CD4-positive, alpha-beta T cell treated with Interleukin-10 for 1 hour (primary cell): Measurements from ENCODE around the gene RTL1.
A peak's percentile ranks its signal among the peaks of the same experiment; 100 is the strongest.

Experiments
- DNase-seq: peaks from one replicate; pipeline ENCODE4 v3.0.0-alpha.2; 2020

The RTL1 gene

DNA sequence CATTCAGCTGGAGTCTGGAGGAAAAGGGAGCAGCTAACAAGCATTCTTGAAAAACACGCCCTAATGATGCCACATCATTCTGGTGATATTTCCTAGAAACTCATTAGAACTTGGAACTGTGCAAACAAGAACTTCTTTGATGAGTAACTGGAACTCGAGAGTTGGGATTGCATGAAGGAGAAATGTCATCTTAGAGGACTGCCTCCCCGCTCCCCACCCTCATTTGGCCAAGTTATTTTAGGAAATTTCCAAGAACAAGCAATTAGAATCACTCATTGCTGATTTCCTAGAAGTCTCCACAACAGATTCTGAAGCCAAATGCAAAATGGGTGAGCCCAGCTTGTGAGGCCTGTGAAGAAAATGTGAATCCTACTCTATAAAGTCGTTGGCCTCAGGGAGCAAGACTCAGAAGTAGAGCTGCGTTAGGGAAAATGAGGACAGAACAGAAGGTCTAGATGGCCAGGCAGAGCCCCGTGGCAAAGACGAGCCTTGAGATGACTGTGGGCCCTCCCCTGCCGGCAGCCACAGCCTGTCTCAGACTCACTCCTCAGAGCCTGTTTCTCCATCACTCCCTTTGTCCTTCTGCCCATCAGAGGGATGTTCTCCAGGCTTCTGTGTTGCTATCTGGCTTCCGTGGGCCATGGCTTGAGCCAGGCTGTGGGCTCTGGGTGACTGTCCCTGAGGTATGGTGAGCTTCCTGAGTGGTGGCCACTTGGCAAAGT lies 38.4 kb downstream of the RTL1 start:
- DNase-seq = no peak

DNA sequence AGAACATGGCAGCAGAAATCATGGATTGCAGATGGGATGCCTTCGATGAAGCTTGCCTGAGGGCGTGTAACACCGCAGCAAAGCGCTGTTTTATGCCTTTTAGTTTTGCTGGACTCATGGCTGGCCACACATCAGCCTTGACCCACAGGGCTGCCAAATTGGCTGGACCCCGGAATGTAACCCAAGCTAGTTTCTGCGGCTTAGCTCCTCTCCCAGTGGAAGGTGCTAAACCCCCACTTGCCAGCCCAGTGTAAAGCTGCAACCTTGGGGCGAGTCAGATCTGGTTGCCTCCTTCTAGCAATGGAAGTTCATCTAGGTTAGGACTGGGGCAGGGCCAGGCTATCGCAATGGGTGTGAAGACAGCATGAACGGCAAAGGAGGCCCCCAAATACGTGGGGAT lies 39.3 kb downstream of the RTL1 start:
- DNase-seq = no peak

DNA sequence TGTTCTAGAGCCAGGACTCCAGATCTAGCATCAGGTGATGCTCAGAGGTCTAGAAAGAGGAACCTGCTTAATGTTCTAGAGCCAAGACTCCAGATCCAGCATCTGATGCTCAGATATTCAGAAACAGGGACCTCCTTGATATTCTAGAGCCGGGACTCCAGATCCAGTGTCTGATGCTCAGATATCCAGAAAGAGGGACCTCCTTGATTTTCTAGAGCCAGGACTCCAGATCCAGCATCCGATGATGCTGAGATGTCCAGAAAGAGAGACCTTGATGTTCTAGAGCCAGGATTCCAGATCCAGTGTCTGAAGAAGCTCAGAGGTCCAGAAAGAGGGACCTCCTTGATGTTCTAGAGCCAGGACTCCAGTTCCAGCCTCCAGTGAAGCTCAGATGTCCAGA lies 40.7 kb downstream of the RTL1 start:
- no peak for DNase-seq

DNA sequence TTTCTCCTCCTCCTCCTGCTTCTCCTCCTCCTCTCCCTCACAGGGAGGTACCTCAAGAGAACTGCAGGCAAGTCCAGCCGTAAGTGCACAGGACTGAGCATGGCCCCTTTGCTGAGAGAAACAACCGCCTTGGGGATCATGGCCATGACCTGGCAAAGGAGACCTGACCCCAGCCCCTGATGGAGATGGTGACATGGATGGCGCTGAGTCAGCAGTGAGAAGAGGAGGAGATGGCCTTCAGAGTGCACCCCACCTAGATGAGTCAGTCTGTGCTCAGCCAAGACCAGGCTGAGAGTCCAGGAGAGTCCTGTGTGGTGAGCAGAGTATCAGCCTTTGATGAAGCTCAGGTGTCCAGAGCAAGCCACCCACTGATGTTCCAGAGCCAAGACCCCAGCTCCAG lies 41.2 kb downstream of the RTL1 start:
- no peak for DNase-seq

DNA sequence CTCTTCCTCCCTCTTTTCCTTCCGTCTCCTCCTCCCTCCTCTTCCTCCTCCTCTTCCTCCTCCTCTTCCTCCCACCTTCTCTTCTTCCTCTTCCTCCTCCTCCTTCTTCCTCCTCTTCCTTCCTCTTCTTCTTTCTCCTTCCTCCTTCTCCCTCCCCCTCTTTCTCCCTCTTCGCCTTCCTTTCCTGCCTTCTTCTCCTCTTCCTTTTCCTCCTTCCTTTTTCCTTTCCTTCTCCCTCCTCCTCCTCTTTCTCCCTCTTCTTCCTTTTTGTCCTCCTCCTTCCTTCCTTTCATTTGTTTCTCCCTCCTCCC lies 41.6 kb downstream of the RTL1 start:
- DNase-seq = no peak

DNA sequence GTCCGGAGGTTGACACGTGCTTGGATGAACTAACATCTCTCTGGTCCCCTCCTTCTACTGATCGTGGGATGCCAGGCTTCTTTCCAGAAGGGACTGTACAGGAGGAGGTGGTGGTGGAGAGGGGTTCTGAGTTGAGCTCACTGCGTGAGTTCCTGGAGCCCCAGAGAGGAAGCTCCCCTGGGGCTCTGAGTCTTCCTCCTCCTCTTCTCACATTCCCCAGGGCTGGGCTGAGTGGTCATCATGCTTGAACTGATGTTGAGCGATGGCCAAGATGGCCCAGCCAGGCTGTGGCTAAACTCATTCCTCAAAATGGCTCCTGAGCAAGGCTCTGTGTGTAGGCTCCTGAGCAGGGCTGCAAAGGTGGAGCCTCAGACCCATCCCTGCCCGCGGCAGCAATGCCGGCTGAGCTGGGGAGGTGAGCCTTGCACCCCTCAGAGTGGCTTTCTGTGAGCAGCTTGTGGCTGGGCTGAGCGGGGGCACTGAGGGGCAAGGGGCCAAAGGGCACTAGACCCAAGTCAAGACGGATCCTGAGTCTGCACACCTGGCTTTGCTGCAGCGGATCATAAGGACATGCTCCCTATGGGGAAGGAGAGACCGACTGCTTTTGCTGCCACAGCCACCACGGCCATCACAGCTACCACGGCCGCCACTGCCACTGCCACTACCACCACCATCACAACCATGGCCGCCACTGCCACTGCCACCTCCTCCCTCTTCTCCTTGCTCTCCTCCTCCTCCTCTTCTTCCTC lies 42.2 kb downstream of the RTL1 start:
- DNase-seq = no peak

DNA sequence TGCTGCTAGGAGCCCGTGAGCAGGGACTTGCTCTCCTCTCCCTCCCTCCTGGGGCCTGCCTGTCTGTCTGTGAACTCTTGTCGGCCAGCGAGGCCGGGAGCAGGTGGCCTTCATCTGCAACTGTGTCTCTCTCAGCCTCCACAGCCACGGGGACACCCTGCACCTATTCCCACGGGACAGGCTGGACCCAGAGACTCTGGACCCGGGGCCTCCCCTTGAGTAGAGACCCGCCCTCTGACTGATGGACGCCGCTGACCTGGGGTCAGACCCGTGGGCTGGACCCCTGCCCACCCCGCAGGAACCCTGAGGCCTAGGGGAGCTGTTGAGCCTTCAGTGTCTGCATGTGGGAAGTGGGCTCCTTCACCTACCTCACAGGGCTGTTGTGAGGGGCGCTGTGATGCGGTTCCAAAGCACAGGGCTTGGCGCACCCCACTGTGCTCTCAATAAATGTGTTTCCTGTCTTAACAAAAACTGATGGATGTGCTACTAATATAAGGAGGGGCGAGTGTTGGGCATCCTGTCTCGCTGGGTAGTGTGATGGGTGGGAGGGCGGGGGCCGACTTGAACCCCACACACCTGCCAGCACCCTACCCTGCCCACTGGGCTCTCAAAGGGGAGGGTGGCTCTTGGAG lies 42.9 kb downstream of the RTL1 start:
- DNase-seq = no peak

DNA sequence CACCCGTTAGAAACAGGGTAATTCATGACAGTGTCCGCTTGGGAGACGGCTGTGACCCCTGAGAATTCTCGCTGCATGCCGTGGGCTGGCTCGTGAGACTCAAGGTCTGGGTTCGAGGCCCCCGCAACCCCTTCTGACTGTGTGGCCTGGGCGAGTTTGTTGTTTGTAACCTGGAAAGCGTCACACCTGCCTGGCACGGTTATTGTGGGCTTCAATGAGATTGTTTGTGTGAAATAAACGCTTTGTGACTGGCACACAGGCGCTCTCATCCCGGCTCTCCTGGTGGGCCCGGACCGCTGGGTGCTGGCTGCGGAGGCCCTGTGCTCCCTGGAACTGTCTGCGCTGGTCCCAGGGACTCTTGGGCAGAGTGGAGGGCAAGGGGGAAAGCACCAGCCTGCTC lies 43.7 kb downstream of the RTL1 start:
- DNase-seq = no peak

DNA sequence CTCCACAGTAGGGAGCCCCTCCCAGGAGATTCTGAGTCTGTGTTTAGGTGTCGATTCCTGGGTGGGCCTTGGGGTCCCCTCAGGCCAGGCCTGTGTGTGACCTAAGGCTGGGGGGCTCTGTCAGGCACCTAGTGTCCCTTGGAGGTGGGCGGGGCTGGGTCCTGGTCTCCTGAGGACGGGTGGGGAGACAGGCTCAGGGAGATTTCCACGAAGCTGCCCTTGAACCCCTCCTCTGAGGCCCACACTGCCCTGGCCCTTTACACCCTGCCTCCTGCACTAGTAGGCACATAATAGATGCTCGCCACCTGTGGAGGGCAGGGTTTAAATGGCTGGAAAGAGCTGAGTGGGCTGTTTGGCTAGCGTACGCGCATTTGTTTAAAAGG lies 44.7 kb downstream of the RTL1 start:
- DNase-seq = no peak

DNA sequence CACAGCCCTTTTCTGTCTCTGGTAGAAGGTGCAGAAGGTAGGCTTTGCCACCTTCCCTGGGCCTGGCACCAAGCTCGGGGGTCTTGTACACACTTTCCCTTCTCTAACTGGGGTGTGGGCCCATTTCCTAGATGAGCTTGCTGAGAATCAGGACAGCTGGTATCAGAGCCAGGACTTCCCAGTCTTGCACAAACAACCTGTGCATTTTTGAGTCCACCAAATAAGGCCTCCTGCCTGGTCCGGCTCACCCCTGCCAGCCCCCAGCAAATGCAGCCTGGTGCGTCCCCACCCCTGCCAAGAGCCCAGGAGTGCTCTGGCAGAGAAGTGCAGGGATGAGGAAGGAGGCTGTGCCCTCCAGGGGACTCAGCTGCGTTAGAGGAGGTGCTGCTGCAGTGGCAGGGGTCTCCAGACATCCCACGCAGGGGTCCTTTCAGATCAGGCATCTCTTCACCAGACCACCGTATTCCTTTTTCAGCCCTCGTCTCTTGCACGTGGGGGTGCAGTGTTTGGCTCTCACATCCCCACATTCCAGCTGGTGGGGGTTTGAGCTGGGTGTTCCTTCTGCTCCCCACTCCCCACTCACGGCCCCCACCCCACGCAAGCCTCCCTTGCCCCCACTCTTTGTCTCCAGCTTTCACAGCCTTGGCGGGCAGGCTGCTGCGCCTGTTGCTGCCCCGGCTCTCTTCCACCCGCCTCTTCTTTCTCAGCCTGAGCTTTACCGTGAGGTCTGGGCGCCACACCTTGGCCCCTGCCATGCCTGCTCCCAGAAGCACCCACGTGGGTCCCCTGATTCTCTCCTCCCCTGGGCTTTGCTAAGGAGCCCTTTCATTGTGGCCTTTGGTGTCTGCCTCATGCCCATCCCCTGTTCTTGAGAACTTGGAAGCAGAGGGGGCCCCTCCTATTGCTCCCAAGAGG lies 45.3 kb downstream of the RTL1 start:
- no peak for DNase-seq

DNA sequence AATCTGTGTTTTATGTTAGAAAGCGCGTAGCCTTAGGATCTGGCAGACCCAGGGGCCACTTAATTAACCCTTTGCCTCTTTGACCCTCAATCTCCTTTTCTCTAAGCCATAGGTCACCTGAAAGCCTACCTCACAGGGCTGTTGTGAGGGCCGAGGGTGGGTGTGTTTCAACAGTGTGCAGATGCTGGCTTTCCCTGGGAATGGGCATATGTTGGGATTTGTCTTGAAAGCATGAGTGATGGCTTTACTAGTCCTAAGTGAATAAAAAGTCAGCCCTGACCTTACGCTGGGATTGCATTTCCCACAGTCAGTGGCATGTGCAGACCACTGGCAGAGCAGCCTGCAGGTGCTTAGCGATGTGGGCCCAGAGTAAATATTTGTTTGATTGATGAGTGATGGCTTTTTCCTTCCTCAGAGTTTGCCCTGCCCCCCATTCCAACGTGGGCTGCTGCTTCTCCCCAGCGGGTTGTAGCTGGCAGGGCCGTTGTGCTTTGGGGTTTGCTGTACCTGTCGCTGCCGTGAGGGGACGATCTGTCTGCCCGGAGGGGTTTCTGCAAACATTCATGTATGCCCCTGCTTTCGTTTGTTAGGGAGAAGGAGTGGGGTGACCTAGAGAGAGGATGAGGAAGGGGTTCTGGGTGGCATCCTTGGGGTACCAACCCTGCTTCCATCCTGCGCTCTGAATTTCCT lies 46.1 kb downstream of the RTL1 start:
- DNase-seq = no peak

DNA sequence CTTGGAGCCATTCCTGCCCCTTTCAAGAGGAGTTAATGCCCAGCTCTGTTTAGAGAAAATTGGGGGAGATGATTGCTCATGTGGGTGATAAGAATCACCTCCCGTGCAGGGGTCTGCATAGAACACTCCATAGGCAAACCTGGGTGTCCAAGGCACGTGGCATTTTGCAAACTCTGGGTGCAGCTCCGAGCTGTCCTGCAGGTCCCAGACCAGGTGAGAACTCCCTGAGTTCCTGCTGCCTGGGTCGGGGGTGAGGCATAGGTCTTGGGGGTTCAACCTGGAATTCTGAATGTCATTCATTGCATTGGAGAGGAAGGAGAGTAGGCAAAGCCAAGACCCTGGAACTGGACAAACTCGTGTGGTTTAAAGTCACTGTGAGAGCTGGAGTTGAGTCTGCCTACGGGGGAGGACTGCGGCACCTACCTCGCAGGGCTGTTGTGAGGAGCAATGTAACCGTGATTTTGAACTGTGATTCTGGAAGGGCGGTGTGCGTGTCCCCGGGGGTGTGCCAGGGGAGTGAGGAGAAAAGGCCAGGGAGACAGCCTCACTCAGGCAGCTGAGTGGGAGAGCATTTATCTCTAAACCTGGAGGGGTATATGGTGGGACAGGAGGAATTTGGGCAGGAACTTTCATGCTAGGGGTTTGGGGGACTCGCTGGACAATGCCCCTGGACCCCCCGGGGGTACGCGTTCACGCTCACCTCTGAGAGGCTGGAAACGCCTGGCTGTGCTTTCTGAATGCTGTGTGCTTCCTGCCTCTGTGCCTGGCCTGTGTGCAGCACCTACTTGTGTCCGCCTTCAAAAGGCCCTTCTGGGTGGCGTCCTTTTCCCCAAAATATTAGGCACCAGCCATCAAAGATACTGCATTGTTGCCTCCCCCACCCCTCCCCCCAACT lies 47.2 kb downstream of the RTL1 start:
- no peak for DNase-seq

DNA sequence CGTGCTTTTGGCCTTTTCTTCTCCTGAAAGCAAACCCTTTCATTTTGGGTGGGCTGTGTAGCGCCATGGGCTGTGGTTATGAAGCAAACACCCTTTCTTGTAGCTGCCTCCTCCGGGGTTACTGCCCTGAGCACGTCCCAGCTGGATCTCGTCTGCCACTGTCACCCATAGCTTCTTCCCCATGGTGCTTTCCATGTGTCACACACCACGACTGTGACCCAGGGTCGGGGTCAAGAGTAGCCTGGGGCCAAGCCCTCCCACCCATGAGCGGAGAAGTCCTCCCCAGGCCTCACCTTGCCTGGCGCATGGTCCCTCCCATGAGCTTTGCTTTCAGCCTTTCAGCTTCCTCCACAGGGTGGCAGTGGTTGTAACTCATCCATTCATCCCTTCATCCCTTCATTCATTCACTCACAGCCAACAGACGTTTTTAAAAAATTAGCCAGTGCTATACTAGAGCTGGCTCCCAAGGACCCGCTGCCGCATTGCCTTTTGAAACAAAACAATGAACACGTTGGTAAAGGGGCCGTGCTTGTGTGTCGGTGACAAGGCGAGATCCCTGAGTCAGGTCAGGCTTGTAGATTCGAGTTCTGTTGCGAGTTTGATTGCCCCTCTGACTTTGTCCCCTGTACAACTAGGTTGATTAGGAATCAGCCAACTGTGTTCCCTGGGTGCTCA lies 48.1 kb downstream of the RTL1 start:
- no peak for DNase-seq

DNA sequence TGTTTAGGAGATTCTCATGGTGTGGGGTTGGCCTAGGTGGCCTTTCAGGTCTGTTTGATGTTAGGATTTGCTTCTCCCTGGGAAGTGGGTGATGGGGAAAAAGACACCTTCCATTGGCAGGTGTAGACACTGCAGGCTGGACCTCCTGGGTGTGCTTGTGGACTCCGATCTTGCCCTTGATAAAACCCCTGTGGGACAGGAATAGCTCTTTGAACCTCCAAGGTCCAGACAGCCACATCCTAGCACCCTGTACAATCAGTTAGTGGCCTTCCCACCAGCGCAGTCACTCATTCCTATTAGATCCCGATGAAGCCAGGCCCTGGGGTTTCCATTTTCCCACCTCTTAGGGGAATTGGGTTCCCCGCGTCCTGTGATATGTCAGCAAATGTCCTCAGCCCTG lies 49.1 kb downstream of the RTL1 start:
- DNase-seq = no peak

DNA sequence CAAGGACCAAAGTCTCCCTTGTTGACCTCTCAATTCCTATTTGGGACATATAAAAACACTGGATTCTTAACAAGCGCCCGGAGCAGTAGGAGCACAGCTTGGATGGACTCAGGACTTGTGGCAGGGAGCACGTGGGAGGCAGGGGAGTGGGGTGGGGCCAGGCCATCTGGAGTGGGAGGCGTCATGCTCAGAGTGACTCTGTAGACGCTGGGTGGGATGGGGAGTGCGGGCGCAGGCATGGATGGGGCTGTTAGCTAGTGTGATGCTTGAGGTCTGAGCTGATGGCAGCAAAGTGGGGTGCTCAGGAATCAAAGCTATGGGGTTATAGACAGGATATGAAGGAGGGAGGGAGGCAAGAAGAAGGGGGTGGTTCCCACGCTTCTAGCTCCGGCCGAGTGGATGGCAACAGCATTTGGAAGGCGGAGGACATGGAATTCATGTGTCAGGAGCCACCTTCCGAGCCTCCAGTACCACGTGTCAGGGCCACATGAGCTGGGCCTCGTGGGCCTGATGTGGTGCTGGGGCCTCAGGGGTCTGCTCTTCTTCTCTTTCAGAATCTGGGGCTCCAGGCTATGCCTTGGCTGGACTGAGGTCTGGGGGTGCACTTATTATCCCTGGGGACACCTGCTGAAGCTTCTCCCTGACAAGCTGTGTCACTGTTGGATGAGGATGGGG lies 51.4 kb downstream of the RTL1 start:
- DNase-seq = no peak

DNA sequence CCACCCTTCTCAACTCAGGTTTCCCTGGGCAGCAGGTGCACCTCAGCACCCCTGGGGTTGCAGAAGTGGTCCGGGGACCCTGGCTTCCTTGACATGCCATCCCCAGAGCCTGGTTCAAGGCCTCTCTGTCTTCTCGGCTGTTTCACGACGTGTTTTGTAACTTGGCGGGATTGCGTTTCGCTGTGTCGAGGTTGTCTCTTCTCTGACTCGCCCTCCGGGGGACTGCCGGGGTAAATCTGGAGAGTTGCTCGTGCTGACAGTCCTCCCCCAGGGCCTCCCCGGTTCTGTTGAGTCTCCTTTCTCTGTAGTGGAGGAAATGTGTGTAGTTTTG lies 52.0 kb downstream of the RTL1 start:
- no peak for DNase-seq

DNA sequence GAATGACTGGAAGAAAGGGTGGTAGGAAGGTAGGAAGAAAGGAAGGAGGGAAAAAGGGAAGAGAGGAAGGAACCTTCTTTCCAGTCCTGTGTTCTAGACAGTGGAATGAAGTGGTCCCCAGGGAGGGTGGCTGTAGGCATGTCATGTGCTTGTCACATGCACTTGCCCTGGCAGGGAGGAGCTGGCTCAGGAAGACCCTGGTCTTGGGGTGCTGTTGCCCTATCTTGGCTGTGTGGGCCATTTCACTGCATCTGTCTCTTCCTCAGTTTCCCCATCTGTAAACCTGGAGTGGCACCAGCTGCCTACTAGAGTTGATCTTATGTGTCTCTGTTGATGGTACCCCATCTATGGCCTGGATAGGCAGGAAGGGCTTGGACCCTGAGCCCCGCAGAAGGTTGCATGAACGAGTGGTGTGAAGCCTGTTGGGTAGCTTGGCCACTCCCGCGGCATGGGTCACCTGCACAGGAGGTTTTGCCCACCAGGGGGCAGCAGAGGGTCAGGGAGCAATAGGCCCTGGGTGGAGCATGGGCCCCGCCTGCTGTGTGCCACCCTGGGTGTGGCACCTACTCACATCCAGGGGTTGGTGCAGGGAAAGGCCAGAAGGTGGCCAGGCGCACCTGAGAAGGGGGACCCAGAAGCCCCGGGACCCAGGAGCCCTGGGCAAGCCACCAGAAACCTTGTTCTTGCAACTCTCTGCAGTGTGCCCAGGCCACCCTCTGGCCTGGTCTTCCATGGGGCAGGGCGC lies 52.5 kb downstream of the RTL1 start:
- DNase-seq = peak; percentile 72

DNA sequence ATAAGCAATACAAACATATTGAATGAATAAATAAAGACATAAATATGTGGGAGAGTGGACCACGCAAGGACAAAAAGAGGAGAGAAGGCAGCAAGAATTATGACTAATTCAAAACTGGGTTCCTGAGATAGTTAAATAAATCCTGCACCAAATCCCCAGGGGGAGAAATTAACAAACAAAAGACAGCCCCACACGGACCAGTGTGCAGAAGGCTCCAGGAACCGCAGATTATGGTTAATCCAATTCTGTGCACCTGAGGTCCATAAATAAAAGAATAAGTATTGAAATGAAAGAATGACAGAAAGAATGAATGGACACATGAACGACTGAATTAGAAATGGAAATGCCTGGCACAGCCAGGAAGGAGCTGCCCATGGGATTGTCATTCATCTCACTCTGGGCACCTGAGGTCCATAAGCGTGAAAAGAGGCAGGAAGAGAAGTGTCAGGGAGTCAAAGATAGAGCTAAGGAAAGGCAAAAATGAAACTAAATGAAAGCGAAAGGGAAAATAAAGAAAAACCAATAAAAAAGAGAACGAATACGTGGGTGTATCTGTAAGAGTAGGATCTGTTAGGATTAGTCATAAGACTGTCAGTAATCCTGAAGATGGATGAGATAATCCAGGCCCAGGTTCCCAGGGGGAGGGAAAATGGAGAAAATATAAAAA lies 54.3 kb downstream of the RTL1 start:
- no peak for DNase-seq

DNA sequence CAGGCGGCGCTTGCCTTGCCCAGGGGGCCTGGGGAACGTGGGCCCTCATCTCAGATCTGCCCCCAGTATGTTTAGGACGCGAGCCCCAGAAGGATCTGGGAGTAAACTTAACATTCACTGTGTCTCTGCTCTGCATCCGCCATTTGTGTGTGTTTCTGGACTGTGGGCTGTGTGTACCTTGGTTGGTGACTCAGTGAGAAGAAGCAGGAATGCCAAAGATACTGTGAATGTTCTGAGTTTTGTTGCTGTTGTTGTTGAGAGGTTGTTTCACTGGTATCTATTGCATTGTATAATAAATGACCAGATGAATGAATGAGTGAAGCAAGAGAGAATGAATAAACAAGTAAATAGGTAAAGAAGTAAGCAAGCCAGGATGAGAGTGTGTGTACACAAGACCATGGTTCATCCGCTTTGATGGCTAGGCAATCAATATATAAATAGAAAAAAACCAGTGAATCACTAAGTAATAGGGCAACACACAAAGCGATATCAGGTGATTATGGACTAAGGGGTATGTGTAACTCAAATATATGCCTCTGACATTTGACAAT lies 57.1 kb downstream of the RTL1 start:
- DNase-seq = no peak
